Muscle layer of duodenum (tissue), 2 donors: ENCODE measurements around the gene HS3ST5.

ENCODE experiments used
- H3K27ac ChIP-seq: one replicate; pipeline ENCODE4 v1.7.0; 2013; ENCODE audit warnings: mild to moderate bottlenecking, low read length
- H3K27me3 ChIP-seq: one replicate; pipeline ENCODE4 v1.7.0; 2013; ENCODE audit warnings: low read depth, mild to moderate bottlenecking, control low read depth, low read length
- H3K36me3 ChIP-seq, 2 donors: one replicate each; pipeline ENCODE4 v1.7.0; 2013; ENCODE audit warnings: low read length in 2 of 2, control low read depth in 1 of 2, mild to moderate bottlenecking in 1 of 2; ENCODE audit not compliant: insufficient read depth in 2 of 2, control insufficient read depth in 1 of 2
- H3K4me1 ChIP-seq, 2 donors: one replicate each; pipeline ENCODE4 v1.7.0; 2013; ENCODE audit warnings: low read length in 2 of 2, mild to moderate bottlenecking in 2 of 2, control low read depth in 1 of 2, moderate library complexity in 1 of 2; ENCODE audit not compliant: insufficient read depth in 2 of 2, control insufficient read depth in 1 of 2
- H3K4me3 ChIP-seq, 2 donors: one replicate each; pipeline ENCODE4 v1.7.0; 2013; ENCODE audit warnings: low read length in 2 of 2, low read depth in 1 of 2, mild to moderate bottlenecking in 1 of 2
- H3K9me3 ChIP-seq, 2 donors: one replicate each; pipeline ENCODE4 v1.7.0; 2013; ENCODE audit warnings: low read length in 2 of 2, control low read depth in 1 of 2, mild to moderate bottlenecking in 1 of 2; ENCODE audit not compliant: control insufficient read depth in 1 of 2
- donor health status: healthy.

HS3ST5 gene

DNA sequence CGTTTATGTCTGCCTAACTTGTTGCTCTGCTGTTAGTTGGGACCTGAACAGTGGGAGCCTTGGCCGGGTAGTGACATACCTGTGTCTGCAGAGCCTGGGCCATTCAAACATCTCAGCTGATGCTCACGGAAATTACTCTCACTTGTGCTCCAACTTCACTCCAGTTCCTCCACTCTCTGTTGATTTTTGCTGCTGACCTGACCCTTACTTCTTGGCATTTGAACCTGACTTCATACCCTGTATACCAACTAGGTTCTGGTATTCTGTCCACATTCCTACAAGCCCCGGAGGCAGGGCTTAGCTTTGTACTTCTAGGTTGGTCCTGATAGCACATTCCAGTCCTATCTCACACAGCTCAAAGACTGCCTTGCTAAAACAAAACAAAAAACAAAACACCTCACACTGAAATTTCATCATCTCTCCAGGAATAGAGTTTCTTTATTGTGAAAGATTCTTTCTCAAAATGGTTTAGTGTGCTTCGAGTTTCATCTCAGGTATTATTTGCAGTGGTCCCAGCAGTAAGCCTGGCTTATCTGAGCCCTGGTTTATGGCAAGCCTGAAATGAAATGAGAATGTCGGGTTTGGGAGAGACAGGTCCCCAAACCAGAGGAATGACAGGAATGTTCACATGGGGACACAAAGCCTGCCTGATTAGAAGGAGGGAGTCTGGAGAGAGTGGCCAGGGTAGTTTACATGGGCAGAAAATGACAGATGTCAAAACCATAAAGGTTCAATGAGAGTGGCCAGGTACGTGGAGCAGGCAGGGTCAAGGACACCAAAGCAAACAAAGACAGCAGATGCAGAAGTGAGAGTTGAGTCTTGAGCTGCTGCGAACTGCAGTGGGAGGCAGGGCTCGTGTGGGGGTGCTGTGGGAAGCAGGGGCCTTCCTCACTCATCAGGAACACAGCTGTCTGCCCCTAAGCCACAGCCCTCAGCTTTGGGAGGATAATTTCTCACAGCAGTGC, 197.7 kb downstream of the HS3ST5 start:
- Histone ChIP-seq H3K27ac (no peak overlapping the region), H3K4me3 (no peak overlapping the region), H3K9me3 (no peaks in the 10 kb centered on the region), H3K4me1 (no peaks in the 10 kb centered on the region), H3K36me3 (no peaks in the 10 kb centered on the region), H3K27me3 (no peaks in the 10 kb centered on the region)

GRCh38 chr6:114142258-114142657, 200.6 kb downstream of the HS3ST5 start:
- Histone ChIP-seq H3K27ac (no peak overlapping the region), H3K27me3 (no peaks in the 10 kb centered on the region), H3K4me1 (no peaks in the 10 kb centered on the region)

DNA sequence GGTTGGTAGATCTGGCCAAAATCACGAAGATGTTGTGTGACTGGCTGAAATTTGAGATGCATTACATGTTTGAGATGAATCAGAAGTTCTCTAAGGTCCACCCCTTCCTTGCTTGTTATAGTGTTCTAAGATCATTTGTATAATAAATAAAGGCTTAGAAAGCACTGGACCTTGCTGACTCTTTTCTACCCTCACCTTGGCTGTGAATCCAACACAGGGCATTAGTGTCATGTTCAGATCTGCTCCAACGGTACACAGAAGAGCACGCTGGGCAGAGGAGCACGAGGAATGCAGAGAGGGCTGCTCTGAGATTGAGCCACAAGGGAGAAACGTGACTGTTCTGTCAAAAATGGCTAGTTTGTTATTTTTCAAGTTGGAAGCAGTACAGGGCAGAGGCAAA, 202.4 kb downstream of the HS3ST5 start:
- Histone ChIP-seq H3K36me3 (no peaks in the 10 kb centered on the region), H3K4me3 (no peak overlapping the region), H3K27ac (no peak overlapping the region), H3K4me1 (no peaks in the 10 kb centered on the region), H3K27me3 (no peaks in the 10 kb centered on the region), H3K9me3 (no peaks in the 10 kb centered on the region)

More at GRCh38 chr6:114142258-114142657, 200.6 kb downstream of the HS3ST5 start:
- H3K4me3 ChIP-seq = no peak overlapping the region
- no peaks in the 10 kb centered on the region for H3K9me3 ChIP-seq
- H3K36me3 ChIP-seq = no peaks in the 10 kb centered on the region

DNA sequence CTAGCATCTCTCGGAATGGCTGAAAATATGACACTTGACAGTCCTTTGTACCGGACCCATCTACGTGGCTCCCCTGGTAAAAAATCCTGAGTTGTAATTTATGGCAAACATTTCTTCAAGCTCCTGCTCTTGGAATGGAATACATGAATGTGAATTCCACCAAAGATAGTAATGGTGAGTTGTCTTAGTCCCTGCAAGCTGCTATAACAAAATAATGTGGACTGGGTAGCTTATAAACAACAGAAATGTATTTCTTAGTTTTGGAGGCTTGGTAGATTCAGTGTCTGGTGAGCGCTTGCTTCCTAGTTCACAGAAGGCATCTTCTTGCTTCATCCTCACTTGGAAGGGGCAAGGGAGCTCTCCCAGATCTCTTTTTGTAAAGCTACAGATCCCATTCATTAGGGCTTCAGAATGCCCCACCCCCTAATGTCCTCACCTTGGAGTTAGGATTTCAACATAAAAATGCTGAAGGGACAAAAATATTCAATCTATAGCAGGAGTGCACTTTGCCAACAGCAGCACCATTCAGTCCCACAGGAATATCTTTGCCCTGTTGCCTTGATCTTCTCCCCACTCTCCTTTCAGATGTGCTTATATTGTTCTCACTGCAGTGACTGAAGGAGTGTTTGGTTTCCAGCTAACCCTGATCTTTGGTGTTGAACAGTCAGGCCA, 204.1 kb downstream of the HS3ST5 start:
- Histone ChIP-seq H3K36me3 (no peaks in the 10 kb centered on the region), H3K27me3 (no peaks in the 10 kb centered on the region), H3K4me3 (no peak overlapping the region), H3K9me3 (no peaks in the 10 kb centered on the region), H3K4me1 (no peaks in the 10 kb centered on the region), H3K27ac (no peak overlapping the region)

DNA sequence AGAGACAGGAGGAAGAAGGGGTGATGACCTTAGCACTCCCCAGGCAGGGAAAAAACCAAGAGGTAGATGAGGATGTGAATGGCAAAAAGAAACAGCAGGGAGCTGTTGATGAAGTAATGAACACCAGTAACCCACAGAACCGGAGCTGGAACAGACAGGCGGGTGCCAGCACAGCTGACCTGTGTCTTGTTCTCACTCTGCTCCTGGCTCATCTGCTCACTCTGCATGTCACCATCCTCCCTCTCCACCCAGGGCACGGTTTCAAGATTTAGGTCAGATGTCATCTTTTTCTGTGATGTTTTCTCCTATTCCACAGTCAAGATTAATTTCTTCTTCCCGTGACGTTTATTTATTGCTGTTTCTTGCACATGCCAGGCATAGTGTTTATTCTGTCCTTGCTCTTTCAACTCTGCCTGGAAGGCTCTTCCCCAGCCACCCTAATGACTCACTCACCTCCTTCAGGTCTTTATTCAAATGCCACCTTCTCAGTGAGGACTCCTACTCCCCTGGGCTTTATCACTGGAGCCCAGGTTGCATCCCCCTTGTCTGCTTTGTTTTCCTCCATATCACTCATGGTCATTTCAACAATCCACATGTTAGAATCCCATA, 207.4 kb downstream of the HS3ST5 start:
- Histone ChIP-seq H3K27me3 (no peaks in the 10 kb centered on the region), H3K9me3 (no peaks in the 10 kb centered on the region), H3K36me3 (no peaks in the 10 kb centered on the region), H3K4me3 (no peak overlapping the region), H3K27ac (no peak overlapping the region), H3K4me1 (no peaks in the 10 kb centered on the region)

- Histone ChIP-seq H3K4me3 (no peak overlapping the region), H3K36me3 (no peaks in the 10 kb centered on the region), H3K27ac (no peak overlapping the region), H3K4me1 (no peaks in the 10 kb centered on the region), H3K27me3 (no peaks in the 10 kb centered on the region), H3K9me3 (no peaks in the 10 kb centered on the region)
These were observed 209.0 kb downstream of the HS3ST5 start for GRCh38 chr6:114133816-114134215.

DNA sequence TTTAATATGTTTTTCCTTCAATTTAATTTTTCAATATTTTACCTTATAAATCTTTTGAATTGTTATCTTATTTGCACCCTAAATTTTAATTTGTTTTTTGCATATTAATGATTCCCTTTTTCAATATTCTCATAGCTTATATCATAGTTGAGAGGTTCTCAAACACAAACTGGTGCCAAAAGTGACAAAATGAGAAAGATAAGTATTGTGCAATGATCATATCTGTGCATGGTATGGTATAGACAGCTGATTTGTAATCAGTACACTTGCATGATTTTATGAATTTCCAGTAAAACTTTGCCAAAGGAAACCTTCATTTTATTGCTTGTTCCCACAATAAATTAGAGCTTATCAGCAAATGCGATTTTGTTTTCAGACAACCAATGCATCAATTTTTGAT, 210.9 kb downstream of the HS3ST5 start:
- no peaks in the 10 kb centered on the region for H3K9me3 ChIP-seq
- no peak overlapping the region for H3K27ac ChIP-seq
- H3K4me3 ChIP-seq = no peak overlapping the region
- H3K4me1 ChIP-seq = no peaks in the 10 kb centered on the region
- H3K27me3 ChIP-seq = no peaks in the 10 kb centered on the region
- H3K36me3 ChIP-seq = no peaks in the 10 kb centered on the region

DNA sequence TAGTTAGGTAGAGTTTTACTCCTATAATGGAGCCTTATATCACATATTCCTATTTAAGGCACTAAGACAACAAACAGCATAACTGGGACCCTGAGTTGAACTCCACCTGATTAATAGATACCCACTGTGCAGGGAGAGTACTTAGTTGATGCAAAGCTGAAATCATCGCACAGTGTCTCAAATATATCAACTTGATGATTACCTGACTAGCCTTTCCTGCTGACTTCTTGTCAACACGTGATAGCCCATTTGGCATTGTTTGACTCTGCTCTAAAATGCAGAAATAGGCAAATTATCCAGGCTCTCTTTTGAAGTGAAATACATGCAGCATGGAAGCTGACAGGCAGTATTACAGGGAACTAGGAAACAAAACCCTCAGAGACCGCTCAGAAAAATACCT, 217.2 kb downstream of the HS3ST5 start:
- Histone ChIP-seq H3K4me3 (no peak overlapping the region), H3K27me3 (no peaks in the 10 kb centered on the region), H3K36me3 (no peaks in the 10 kb centered on the region), H3K27ac (no peak overlapping the region), H3K4me1 (no peaks in the 10 kb centered on the region), H3K9me3 (no peaks in the 10 kb centered on the region)

DNA sequence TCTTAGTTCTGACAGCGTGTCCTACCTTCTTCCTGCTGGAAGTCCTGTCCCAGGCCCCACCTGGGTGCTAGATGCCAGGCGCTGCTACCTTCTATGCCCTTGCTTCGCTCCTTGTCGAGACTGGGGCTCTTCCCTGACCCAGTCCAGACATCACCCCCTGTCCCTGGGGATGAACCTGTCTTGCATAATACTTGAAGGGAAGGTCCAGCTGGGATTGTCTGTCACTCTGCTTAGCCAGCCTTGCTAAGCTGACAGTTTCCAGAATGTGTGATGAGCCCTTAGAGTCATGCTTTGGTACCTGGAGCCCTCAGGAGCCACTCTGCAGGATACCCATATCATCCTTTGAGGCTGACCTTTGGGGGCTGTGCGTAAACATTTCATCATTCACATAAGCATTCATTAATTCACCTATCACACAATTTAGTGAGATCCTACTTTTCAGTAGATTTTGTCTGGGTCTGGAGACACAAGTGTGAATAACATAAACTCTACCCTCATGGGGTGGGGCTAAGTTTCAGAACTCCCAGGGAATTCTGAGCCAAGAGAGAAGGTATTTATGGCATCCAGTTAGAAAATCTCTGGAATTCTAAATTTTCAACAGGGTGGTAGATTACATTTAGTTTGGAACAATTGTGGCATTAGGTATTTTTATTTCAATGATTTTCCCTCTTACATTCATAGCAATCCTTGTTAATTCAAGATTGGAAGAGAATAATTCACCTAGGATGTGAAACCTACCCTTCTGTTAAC, 220.7 kb downstream of the HS3ST5 start:
- no peaks in the 10 kb centered on the region for H3K27me3 ChIP-seq
- no peak overlapping the region for H3K4me3 ChIP-seq
- no peak overlapping the region for H3K27ac ChIP-seq
- H3K4me1 ChIP-seq = no peaks in the 10 kb centered on the region
- H3K36me3 ChIP-seq = no peaks in the 10 kb centered on the region
- no peaks in the 10 kb centered on the region for H3K9me3 ChIP-seq

GRCh38 chr6:114119056-114119455, 223.8 kb downstream of the HS3ST5 start:
- H3K9me3 ChIP-seq = no peaks in the 10 kb centered on the region
- H3K27me3 ChIP-seq = no peaks in the 10 kb centered on the region
- H3K36me3 ChIP-seq = no peaks in the 10 kb centered on the region
- H3K4me3 ChIP-seq = no peak overlapping the region
- no peak overlapping the region for H3K27ac ChIP-seq
- H3K4me1 ChIP-seq = no peaks in the 10 kb centered on the region

GRCh38 chr6:114115652-114116051, 227.2 kb downstream of the HS3ST5 start:
- no peak overlapping the region for H3K4me3 ChIP-seq
- H3K27ac ChIP-seq = no peak overlapping the region
- no peaks in the 10 kb centered on the region for H3K36me3 ChIP-seq
- no peaks in the 10 kb centered on the region for H3K27me3 ChIP-seq
- H3K9me3 ChIP-seq = no peaks in the 10 kb centered on the region
- H3K4me1 ChIP-seq = no peaks in the 10 kb centered on the region
